Measurements from ENCODE around the gene NPB. TPM values are rescaled to one million over a fixed set of nuclear protein-coding genes. Genes with fewer than 3 reads are reported as not detected.

Gene NPB
- total and polyA plus RNA-seq, 2 donors (not counting 1 experiment from before 2014, with no cell fraction given) = 0.31 to 0.83 TPM

DNA sequence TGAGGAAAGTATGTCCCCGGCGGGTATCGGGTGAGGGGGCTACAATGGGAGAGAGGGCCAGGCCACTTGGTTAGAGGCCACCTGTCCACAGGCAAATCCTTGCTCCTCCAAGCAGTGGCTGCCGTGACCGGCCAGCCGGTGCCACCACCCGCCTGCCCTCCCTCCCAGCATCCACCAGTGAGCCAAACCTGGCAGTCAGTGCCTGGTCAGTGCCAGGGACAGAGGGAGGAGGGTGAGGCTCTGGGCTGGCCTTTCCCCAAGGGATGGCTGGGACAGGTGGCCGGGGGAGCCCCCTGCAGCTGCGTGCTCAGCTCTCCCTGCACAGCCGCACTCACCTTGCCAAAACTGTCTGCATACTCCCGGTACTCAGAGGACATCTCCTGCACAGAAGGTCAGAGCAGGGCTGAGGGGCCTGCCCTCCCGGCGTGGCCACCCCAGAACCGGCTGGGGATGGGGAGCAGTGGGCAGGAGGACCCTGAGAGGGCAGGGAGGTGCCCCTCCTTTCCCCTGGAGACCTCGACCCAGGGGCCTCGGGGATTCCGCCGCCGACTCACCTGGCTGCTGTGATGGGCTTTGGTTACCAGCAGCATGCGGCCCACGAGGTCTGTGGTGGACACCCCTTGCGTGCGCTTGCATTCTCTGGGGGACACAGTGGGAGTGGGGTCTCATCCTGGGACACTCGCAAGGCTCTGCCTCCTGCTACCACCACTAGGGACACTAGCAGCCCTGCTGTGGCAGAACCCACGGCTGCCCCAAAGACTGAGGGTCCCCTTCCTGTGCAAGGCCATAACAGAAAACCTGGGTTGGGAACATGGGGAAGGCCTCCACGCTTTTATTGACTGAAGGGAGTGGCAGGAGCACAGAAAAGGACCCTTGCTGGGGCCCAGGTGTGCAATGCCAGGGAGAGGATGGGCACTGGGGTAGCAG is 5.4 kb downstream of the NPB start:
- Histone ChIP-seq H3K9ac (ENCODE audit: insufficient read depth, low read length) (no peak overlapping the region), H3K36me3 (ENCODE audit: control insufficient read depth, insufficient read depth, low read length) (peaks cover 29% of the 10 kb centered on the region), H3K4me2 (ENCODE audit: extremely low read depth, insufficient read depth, low read length) (no peak overlapping the region), H3K4me1 (ENCODE audit: control insufficient read depth, extremely low read depth, insufficient read depth, low read length) (peaks cover 5% of the 10 kb centered on the region), H3K9me3 (ENCODE audit: control insufficient read depth, insufficient read depth, low read depth, low read length) (no peaks in the 10 kb centered on the region), H3K79me2 (ENCODE audit: control insufficient read depth, insufficient read depth, low read length) (peaks cover 4% of the 10 kb centered on the region), H4K20me1 (ENCODE audit: control insufficient read depth, extremely low read depth, insufficient read depth, low read length) (no peaks in the 10 kb centered on the region), H3K27ac (ENCODE audit: insufficient read depth, low read length) (no peak overlapping the region), H3K4me3 (replicated peaks in 1 of 4; ENCODE audit: control extremely low read depth in 1 of 4, insufficient read depth in 1 of 4, low read depth in 3 of 4, low read length in 4 of 4) (no peak overlapping the region), H3K27me3 (ENCODE audit: control insufficient read depth, insufficient read depth, low read length) (no peaks in the 10 kb centered on the region), H2AFZ (ENCODE audit: low read length) (no peak overlapping the region)
- TF ChIP-seq CTCF (conservative IDR thresholded peaks at IDR 0.05 in 1 of 2, IDR thresholded peaks at IDR 0.05 in 1 of 2; ENCODE audit: low read depth in 1 of 2, low read length in 2 of 2) (no peak), EZH2 (IDR thresholded peaks at IDR 0.05; ENCODE audit: low read length, missing control alignments) (no peak)
- DNase-seq (ENCODE audit: low read depth in 2 of 2) = no peak

DNA sequence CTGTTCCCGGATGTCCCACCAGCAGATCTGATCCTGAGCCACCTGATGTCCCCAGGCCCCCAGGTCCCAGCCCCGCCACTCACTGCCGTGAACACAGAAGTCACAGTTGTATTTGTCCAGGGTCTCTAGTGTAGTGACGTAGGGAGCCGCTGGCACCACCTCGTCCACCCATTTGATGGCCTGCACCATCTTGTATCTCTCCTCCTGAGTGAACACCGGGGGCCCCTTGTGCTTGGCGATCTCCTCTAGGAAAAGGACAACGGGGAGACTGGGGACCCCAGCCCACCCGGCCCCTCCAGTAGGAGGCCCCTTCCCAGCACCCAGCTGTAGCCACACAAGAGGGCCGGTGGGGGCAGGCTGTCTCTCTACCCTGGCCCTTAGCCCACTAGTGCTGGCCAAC is 6.8 kb downstream of the NPB start:
- peaks cover 4% of the 10 kb centered on the region for H3K79me2 ChIP-seq (ENCODE audit: control insufficient read depth, insufficient read depth, low read length)
- H4K20me1 ChIP-seq (ENCODE audit: control insufficient read depth, extremely low read depth, insufficient read depth, low read length) = no peaks in the 10 kb centered on the region
- no peak overlapping the region for H3K9ac ChIP-seq (ENCODE audit: insufficient read depth, low read length)
- DNase-seq (ENCODE audit: low read depth in 2 of 2) = no peak
- H3K4me3 ChIP-seq (replicated peaks in 1 of 4; ENCODE audit: control extremely low read depth in 1 of 4, insufficient read depth in 1 of 4, low read depth in 3 of 4, low read length in 4 of 4) = no peak overlapping the region
- H3K4me1 ChIP-seq (ENCODE audit: control insufficient read depth, extremely low read depth, insufficient read depth, low read length) = peaks cover 5% of the 10 kb centered on the region
- peaks cover 39% of the 10 kb centered on the region for H3K36me3 ChIP-seq (ENCODE audit: control insufficient read depth, insufficient read depth, low read length)
- no peaks in the 10 kb centered on the region for H3K9me3 ChIP-seq (ENCODE audit: control insufficient read depth, insufficient read depth, low read depth, low read length)
- no peak overlapping the region for H3K27ac ChIP-seq (ENCODE audit: insufficient read depth, low read length)
- no peak overlapping the region for H2AFZ ChIP-seq (ENCODE audit: low read length)
- no peak overlapping the region for H3K4me2 ChIP-seq (ENCODE audit: extremely low read depth, insufficient read depth, low read length)
- no peaks in the 10 kb centered on the region for H3K27me3 ChIP-seq (ENCODE audit: control insufficient read depth, insufficient read depth, low read length)
- TF ChIP-seq CTCF (conservative IDR thresholded peaks at IDR 0.05 in 1 of 2, IDR thresholded peaks at IDR 0.05 in 1 of 2; ENCODE audit: low read depth in 1 of 2, low read length in 2 of 2) = no peak
- no peak for TF ChIP-seq EZH2 (IDR thresholded peaks at IDR 0.05; ENCODE audit: low read length, missing control alignments)

DNA sequence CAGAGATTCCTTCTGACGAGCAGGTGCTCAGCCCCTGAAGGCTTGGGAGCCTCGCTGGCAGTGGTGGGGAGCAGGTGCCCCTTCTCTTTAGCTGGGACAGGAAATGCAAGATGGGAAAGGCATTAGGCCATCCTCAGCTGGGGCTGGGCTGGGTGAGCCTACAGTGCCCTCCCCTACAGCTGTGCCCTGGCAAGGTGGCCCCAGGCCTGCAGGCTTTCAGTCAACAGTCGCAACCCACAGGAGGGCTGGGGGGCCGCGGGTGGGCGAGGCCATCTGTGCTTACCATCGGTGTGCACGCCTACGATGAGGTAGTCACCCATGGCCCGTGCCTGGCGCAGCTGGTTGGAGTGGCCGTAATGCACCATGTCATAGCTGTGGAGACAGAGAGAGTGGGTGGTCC is 7.2 kb downstream of the NPB start:
- Histone ChIP-seq H3K9me3 (ENCODE audit: control insufficient read depth, insufficient read depth, low read depth, low read length) (no peaks in the 10 kb centered on the region), H3K79me2 (ENCODE audit: control insufficient read depth, insufficient read depth, low read length) (peaks cover 4% of the 10 kb centered on the region), H3K27me3 (ENCODE audit: control insufficient read depth, insufficient read depth, low read length) (no peaks in the 10 kb centered on the region), H3K4me1 (ENCODE audit: control insufficient read depth, extremely low read depth, insufficient read depth, low read length) (peaks cover 5% of the 10 kb centered on the region), H4K20me1 (ENCODE audit: control insufficient read depth, extremely low read depth, insufficient read depth, low read length) (no peaks in the 10 kb centered on the region), H3K4me3 (replicated peaks in 1 of 4; ENCODE audit: control extremely low read depth in 1 of 4, insufficient read depth in 1 of 4, low read depth in 3 of 4, low read length in 4 of 4) (no peak overlapping the region), H3K9ac (ENCODE audit: insufficient read depth, low read length) (no peak overlapping the region), H3K27ac (ENCODE audit: insufficient read depth, low read length) (no peak overlapping the region), H2AFZ (ENCODE audit: low read length) (no peak overlapping the region), H3K4me2 (ENCODE audit: extremely low read depth, insufficient read depth, low read length) (no peak overlapping the region), H3K36me3 (ENCODE audit: control insufficient read depth, insufficient read depth, low read length) (peaks cover 41% of the 10 kb centered on the region)
- DNase-seq (ENCODE audit: low read depth in 2 of 2) = no peak
- no peak for TF ChIP-seq CTCF (conservative IDR thresholded peaks at IDR 0.05 in 1 of 2, IDR thresholded peaks at IDR 0.05 in 1 of 2; ENCODE audit: low read depth in 1 of 2, low read length in 2 of 2)
- TF ChIP-seq EZH2 (IDR thresholded peaks at IDR 0.05; ENCODE audit: low read length, missing control alignments) = no peak

Data from fibroblast of lung (primary cell).